ENCODE data around the gene PDCD1.

DNA sequence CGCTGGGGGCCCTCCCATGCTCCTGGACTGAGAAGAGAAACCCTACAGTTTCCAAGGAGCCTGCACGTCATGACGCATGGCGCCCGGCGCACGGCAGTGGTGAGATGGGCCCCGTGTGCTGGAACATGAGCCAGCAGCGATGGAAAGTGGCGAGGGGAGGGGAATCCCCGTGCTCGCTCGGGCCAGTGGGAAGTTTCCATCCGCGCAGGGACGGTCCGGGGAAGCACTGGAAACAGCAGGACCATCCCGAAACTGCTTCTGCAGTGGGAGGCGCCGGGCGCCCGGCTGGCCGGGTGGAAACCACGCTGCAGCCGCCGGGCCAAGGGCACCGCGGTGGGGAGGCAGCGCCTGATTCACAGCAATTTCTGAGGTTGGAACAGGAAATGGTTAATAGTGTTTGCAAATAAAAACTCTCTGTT lies 4.9 kb upstream of the PDCD1 start:
- TF ChIP-seq ELF4 (IDR thresholded peaks at IDR 0.05) (no peak), BHLHE40 (IDR thresholded peaks at IDR 0.05; ENCODE audit: borderline replicate concordance) (no peak), SUZ12 (IDR thresholded peaks at IDR 0.05) (no peak), FOXA1 (IDR thresholded peaks at IDR 0.05) (no peak), L3MBTL2 (conservative IDR thresholded peaks at IDR 0.05) (no peak), FOXM1 (IDR thresholded peaks at IDR 0.05; ENCODE audit: borderline replicate concordance) (no peak)

All from HEK293T (cell line).